KMS-11 (cell line): ENCODE data around the gene ACAD10.

ENCODE experiments used
- H2AFZ ChIP-seq: fragments of 200-600 bp; sonication (generic); 2 replicates; pipeline ENCODE4 v1.6.1; 2016; ENCODE audit warnings: antibody characterized with exemption, mixed run types, low read depth
- H3K27ac ChIP-seq: fragments of 200-600 bp; sonication (generic); 2 replicates; pipeline ENCODE4 v1.6.1; 2016; ENCODE audit warnings: mild to moderate bottlenecking, mixed run types
- H3K27me3 ChIP-seq: fragments of 200-600 bp; sonication (generic); 2 replicates; pipeline ENCODE4 v1.6.1; 2017; ENCODE audit warnings: mild to moderate bottlenecking, low read depth, mixed run types, moderate library complexity; ENCODE audit not compliant: insufficient read depth
- H3K36me3 ChIP-seq: fragments of 200-600 bp; sonication (generic); 2 replicates; pipeline ENCODE4 v1.6.1; 2017; ENCODE audit warnings: mild to moderate bottlenecking, mixed run types; ENCODE audit not compliant: insufficient read depth
- H3K4me1 ChIP-seq: fragments of 200-600 bp; sonication (generic); 2 replicates; pipeline ENCODE4 v1.6.1; 2016; ENCODE audit warnings: mild to moderate bottlenecking, low read depth, mixed run types; ENCODE audit not compliant: poor library complexity, severe bottlenecking
- H3K4me2 ChIP-seq: fragments of 200-600 bp; sonication (generic); 2 replicates; pipeline ENCODE4 v1.7.0; 2016; ENCODE audit warnings: mild to moderate bottlenecking, mixed run types
- H3K4me3 ChIP-seq: fragments of 200-600 bp; sonication (generic); IDR thresholded peaks from 2 replicates; pipeline ENCODE4 v1.6.1; 2017; ENCODE audit warnings: low read depth, low read length, mixed read lengths; ENCODE audit not compliant: insufficient read depth
- H3K79me2 ChIP-seq: fragments of 200-600 bp; sonication (generic); 2 replicates; pipeline ENCODE4 v1.6.1; 2016; ENCODE audit warnings: low read depth, mixed run types; ENCODE audit not compliant: insufficient read depth
- H3K9ac ChIP-seq: fragments of 200-600 bp; sonication (generic); 2 replicates; pipeline ENCODE4 v1.6.1; 2016; ENCODE audit warnings: mild to moderate bottlenecking, mixed run types
- H4K20me1 ChIP-seq: fragments of 200-600 bp; sonication (generic); 2 replicates; pipeline ENCODE4 v1.6.1; 2016; ENCODE audit warnings: mild to moderate bottlenecking, mixed run types; ENCODE audit not compliant: insufficient read depth
- CTCF ChIP-seq: fragments of 200-600 bp; sonication (generic); conservative IDR thresholded peaks from 2 replicates; pipeline ENCODE4 v1.6.1; 2017; ENCODE audit warnings: low read depth, mild to moderate bottlenecking, antibody characterized with exemption, low read length, moderate library complexity, mixed read lengths

ACAD10 gene

GRCh38 chr12:111781085-111781658 lies 95.3 kb downstream of the ACAD10 start:
- Histone ChIP-seq H3K79me2 (no peaks in the 10 kb centered on the region), H3K9ac (no peak overlapping the region), H3K4me3 (no peak overlapping the region), H3K27ac (no peak overlapping the region), H3K4me2 (no peak overlapping the region), H2AFZ (no peak overlapping the region), H4K20me1 (no peaks in the 10 kb centered on the region), H3K36me3 (no peaks in the 10 kb centered on the region), H3K4me1 (no peaks in the 10 kb centered on the region), H3K27me3 (no peaks in the 10 kb centered on the region)
- TF ChIP-seq CTCF, result no peak

- no peaks in the 10 kb centered on the region for H3K27me3 ChIP-seq
- H3K4me2 ChIP-seq, result no peak overlapping the region
- no peaks in the 10 kb centered on the region for H4K20me1 ChIP-seq
- H2AFZ ChIP-seq, result no peak overlapping the region
- no peaks in the 10 kb centered on the region for H3K36me3 ChIP-seq
- H3K4me1 ChIP-seq, result no peaks in the 10 kb centered on the region
- no peak for TF ChIP-seq CTCF
- no peaks in the 10 kb centered on the region for H3K79me2 ChIP-seq
- no peak overlapping the region for H3K4me3 ChIP-seq
- no peak overlapping the region for H3K27ac ChIP-seq
- no peak overlapping the region for H3K9ac ChIP-seq
Observed at GRCh38 chr12:111783046-111783445, 97.2 kb downstream of the ACAD10 start.

GRCh38 chr12:111784953-111785352 lies 99.1 kb downstream of the ACAD10 start:
- H3K4me1 ChIP-seq, result no peaks in the 10 kb centered on the region
- H3K9ac ChIP-seq, result no peak overlapping the region
- H3K4me2 ChIP-seq, result no peak overlapping the region
- TF ChIP-seq CTCF, result no peak
- H4K20me1 ChIP-seq, result no peaks in the 10 kb centered on the region
- no peak overlapping the region for H2AFZ ChIP-seq
- no peak overlapping the region for H3K27ac ChIP-seq
- H3K79me2 ChIP-seq, result no peaks in the 10 kb centered on the region
- H3K27me3 ChIP-seq, result no peaks in the 10 kb centered on the region
- H3K36me3 ChIP-seq, result no peaks in the 10 kb centered on the region
- H3K4me3 ChIP-seq, result no peak overlapping the region

GRCh38 chr12:111785651-111786050 lies 99.8 kb downstream of the ACAD10 start:
- Histone ChIP-seq H4K20me1 (no peaks in the 10 kb centered on the region), H3K4me1 (no peaks in the 10 kb centered on the region), H3K4me2 (no peak overlapping the region), H2AFZ (no peak overlapping the region), H3K9ac (no peak overlapping the region), H3K79me2 (no peaks in the 10 kb centered on the region), H3K4me3 (no peak overlapping the region), H3K27me3 (no peaks in the 10 kb centered on the region), H3K27ac (no peak overlapping the region), H3K36me3 (no peaks in the 10 kb centered on the region)
- no peak for TF ChIP-seq CTCF
